ENCODE data around the gene LRRC18.

Gene LRRC18

GRCh38 chr10:48946332-48946731 lies 6.7 kb upstream of the LRRC18 start:
- no peak for DNase-seq (ENCODE audit: low read depth in 3 of 3)

DNA sequence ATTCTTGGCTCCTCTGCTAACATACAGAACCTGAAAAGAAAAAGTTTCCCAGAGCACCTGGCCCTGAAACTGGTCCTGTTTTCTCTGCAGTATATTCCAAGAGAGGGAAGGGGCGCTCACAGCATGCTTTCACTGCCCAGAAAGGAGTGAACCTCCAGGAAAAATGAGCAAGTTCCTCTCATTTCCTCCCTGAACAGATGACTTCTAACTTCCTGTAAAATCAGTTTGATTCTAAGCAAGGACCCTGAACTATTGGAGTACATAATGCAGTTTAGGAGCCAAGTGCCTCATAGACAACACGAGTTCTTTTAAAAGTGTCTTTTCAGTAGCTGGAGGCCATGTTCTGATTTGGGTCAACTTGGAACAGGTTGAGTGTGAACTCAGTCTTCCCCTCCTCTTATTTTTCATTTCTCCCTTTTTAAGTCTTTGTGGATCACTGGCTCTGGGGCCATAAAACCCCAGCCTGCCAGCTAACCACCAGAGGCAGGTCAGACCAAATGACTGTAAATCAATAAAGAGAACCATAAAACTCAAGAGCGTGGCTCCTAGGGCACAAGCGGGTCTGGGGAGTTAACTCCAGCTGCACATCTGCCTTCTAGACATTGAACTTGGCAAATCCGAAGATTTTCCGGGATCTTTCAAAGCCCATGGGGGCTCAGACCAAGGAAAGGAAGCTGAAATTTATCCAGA lies 5.9 kb upstream of the LRRC18 start:
- no peak for DNase-seq (ENCODE audit: low read depth in 3 of 3)

DNA sequence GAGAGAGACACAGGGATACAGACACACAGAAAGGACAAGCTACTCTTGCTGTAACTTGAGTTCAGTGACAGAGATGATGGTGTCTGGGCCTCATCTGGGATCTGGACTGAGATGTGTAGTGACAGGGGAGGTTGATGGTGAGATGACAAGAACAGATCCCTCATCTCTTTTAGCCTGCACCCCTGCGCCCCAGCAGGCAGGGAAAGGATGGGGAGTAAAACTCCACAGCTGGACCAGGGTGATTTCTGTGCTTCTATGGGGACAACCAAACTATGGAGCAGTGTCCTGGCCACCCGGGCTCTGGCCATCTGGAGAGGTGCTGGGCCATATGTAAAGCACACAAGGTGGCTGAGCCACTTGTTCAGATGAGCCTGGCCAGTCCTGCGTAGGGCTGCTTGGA lies 4.5 kb upstream of the LRRC18 start:
- DNase-seq (ENCODE audit: low read depth in 3 of 3), result no peak

GRCh38 chr10:48943096-48943495 lies 3.5 kb upstream of the LRRC18 start:
- no peak for DNase-seq (ENCODE audit: low read depth in 3 of 3)

DNA sequence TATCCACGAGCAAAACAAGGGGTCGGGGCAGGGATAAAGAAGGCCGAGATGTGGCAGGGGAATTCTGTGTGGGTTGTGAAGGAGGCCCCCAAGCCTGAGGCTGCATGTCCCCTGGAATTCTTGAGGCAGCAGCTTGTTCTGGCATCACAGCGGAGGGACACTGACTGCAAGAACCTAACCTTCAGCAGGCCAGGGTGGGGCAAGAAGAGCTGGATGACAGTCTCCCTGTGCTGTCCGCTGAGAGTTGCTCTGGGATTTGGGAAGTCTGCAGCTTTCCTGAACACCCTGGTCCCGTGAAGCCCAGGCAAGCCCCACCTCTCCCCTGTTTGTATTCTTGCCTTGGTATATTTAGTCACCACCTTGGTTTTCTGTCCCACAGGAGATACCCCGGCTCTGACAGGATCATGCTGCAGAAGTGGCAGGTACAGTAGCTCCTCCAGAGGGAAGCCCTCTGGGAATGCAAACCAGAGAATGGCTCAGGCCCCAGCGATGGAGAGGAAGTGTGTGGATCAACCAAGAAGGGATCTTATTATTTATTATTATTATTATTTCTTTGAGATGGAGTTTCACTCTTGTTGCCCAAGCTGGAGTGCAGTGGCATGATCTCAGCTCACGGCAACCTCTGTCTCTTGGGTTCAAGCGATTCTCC lies 1.9 kb upstream of the LRRC18 start:
- no peak for DNase-seq (ENCODE audit: low read depth in 3 of 3)

DNA sequence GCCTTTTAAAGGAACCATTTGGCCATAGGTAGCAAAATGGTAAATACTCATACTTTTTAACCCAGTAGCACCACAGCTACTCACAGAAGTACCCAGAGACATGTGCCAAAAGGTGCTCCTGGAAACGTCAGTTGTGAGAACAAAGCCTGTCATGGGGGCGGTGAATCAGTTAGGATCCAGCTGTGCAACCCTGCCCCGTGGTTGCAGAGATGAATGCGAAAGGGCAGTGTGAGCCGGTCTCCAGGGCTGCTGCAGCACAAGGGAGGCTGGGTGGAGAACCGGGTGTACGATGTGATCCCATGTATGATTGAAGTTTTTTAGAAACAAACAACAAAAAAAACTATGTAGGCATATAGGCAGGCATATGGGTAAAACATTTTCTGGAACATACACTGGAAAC lies 1.3 kb upstream of the LRRC18 start:
- no peak for DNase-seq (ENCODE audit: low read depth in 3 of 3)

GRCh38 chr10:48940372-48940771 lies 732 bp upstream of the LRRC18 start:
- DNase-seq (ENCODE audit: low read depth in 3 of 3), result no peak

- no peak for DNase-seq (ENCODE audit: low read depth in 3 of 3)
Measured at GRCh38 chr10:48938990-48939536, 577 bp downstream of the LRRC18 start.

DNA sequence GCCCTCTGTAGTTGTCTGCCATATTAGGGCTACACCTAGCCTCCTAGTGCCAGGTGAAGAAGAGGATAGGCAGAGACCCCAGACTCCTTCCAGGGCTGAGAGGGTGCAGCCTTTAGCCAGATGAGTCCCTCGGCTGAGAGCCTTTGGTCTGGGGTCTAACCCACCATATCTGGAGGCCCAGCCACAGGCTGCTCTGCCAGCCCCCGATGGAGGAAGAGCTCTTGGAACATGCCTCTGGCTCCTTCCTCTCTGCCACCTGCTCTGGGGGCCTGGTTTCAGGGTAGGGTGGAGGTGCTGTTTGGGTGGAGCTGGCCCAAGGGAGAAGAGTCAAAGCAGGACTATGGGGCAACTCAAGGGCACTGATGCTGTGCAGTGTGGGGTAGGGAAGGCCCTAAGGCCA lies 1.4 kb downstream of the LRRC18 start:
- DNase-seq (ENCODE audit: low read depth in 3 of 3), result no peak

- DNase-seq (ENCODE audit: low read depth in 3 of 3), result no peak
Measured at GRCh38 chr10:48937796-48938195, 1.8 kb downstream of the LRRC18 start.

- DNase-seq (ENCODE audit: low read depth in 3 of 3), result no peak
Measured at GRCh38 chr10:48935577-48935976, 4.1 kb downstream of the LRRC18 start.

- no peak for DNase-seq (ENCODE audit: low read depth in 3 of 3)
Measured at GRCh38 chr10:48934672-48935501, 4.8 kb downstream of the LRRC18 start.

DNA sequence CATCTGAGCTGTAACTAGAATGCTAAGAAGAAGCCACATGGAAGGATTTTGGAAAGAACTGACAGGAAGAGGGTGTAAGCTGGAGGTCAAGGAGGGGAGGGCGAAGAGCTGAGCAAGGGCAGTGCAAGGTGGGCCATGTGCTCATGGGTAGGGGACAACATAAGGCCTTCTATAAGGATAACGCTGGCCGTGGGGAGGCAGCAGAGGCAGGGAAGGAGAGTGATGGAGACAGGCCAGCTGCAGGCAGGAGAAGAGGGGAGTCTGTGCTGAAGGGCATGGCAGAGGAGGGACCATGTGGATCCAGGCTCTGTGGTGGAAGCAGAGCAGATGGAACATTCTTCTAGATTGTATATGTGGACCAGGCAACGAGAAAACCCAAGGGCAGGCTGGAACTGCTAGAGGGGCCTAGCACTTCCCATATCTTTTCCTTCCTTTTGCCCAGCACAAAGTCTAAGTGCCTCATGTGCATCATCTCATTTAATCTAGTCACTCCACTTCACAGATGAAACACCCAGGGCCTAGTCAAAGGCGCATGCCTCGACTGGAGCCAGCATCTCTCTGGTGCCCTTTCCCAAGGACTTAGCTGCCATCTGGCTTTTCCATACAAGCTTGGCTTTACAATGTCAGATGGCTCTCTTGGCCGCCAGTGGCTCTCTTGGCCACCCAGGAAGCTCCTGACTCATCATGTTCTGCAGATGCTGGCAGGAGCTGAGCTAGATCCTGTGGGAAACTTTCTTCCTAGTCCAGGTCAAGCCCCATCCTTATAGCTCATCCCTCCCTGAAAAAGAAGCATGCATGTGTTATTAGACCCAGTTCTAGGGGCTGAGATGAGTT lies 6.6 kb downstream of the LRRC18 start:
- no peak for DNase-seq (ENCODE audit: low read depth in 3 of 3)

DNA sequence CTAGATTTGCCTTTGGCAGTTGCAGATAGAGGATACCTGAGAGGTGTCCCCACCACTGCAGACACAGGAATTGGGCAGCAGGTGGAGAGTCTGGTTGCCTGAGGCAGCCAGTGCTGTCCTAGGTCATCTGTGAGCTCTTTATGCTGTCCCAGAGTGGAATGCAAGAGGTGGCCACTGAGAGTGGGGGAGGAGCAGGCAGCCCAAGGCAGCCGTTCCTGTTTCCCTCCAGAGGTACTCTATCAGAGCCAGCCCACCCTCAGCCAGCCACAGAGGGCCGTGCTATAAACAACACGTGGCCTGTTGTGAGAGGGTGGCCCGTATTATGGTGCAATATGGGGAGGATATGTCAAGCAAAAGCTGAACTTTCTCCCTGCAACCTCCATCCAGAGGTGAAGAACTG lies 8.5 kb downstream of the LRRC18 start:
- DNase-seq (ENCODE audit: low read depth in 3 of 3), result no peak

DNA sequence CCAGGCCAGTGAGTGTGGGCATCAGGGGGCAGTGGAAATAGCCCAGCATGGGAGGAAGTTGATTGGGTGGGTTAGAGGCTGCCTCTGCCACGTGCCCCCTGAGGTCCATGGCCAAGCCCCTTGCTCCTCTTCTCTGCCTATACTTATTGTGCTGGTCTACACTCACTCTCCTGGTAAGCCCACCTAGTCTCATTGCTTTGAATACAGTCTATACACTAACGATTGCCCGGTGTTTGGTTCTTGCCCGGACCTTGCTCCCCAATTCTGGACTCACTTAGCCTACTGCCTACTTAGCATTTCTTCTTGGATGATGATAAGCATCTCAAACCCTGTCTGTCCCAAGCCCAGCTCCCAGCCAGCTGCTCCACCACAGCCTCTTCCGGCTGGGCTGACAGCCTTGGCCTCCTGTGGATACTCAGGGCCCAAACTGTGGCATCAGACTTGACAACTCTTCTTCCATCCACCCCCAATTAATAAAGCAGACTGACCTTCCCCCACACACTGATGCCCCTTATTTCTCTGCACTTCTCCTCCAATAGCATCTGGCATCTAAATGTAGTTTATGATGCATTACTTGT lies 10.1 kb downstream of the LRRC18 start:
- DNase-seq (ENCODE audit: low read depth in 3 of 3), result no peak

DNA sequence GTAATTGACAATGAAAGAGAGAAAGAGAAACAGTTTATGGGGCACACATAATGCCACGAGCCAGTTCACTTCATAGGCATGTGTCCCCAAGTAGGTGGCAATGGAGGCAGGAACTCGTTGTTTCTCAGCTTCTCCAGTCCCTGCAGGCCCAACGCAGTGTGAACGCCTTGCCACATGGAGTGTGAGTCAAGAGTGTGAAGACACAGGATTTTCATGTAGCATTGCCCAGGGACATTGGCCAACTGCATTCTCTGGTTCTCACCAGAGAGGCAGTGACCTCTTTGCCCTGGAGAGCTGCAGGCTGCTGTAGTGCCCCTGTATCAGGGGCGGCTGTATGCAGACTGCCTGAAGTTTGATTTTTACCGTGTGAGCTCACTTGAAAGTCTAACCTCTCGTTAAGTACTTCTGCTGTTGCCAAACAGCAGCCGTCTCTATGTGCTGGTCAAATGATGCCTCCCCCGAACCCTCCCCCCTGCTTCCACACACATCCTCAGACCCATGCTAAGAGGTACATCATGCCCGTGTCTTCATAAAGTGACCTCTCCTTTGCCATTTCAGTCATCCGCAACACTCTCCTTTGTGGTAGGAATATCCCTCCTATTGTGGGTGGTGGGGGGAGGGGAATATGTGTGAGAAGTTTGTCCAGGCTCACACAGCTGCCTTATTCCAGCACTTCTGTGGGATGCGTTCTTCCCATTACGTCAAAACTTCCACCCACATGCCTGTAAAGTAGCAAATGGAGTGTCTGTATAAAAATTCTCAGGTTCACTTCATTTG lies 12.7 kb downstream of the LRRC18 start:
- no peak for DNase-seq (ENCODE audit: low read depth in 3 of 3)

- no peak for DNase-seq (ENCODE audit: low read depth in 3 of 3)
Measured at GRCh38 chr10:48926255-48926654, 13.4 kb downstream of the LRRC18 start.

DNA sequence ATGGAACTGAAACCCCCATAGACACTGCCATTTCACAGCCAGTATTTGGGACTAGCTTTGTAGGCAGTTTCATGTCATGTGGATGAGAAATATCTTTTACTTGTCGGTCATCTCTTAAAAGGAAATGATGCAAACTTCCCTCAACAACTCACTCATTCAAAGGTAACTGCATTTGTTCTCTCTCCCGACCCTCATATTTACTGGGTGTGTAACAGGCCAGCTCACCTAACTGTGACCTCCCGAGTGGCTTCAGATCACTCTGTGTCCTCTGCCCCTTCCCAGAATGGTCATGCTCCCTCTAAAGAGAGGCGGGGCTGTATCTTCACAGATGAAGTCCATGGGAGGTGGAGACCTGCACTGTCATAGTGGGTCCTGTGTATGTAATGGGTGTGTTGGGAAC lies 14.7 kb downstream of the LRRC18 start:
- DNase-seq (ENCODE audit: low read depth in 3 of 3), result no peak

GRCh38 chr10:48923748-48924147 lies 15.9 kb downstream of the LRRC18 start:
- DNase-seq (ENCODE audit: low read depth in 3 of 3), result no peak

DNA sequence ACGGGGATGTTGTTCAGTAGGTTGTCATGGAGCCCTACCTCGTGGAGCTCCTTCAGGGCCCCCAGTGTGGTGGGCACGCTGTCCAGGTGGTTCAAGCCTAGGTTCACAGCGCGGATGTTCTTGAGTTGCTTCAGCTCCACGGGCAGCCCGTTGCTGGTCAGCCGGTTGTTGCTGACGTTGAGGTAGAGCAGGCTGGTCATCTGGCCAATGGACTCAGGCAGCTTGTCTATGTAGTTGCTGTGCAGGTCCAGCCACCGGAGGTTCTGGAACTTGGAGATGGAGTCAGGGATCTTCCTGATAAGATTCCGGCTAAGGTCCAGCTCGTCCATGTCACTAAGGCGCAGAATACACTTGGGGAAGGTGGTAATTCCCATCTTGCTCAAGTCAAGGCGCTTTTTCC lies 26.0 kb downstream of the LRRC18 start:
- DNase-seq (ENCODE audit: low read depth in 3 of 3), result no peak

- DNase-seq (ENCODE audit: low read depth in 3 of 3), result no peak
Measured at GRCh38 chr10:48910548-48910947, 29.1 kb downstream of the LRRC18 start.

All from stimulated activated CD4-positive, alpha-beta T cell treated with anti-CD3 and anti-CD28 coated beads, TNF-alpha, amount 100 ng/mL, for 24 hours (primary cell).